ENCODE results near the gene C2orf76.

DNA sequence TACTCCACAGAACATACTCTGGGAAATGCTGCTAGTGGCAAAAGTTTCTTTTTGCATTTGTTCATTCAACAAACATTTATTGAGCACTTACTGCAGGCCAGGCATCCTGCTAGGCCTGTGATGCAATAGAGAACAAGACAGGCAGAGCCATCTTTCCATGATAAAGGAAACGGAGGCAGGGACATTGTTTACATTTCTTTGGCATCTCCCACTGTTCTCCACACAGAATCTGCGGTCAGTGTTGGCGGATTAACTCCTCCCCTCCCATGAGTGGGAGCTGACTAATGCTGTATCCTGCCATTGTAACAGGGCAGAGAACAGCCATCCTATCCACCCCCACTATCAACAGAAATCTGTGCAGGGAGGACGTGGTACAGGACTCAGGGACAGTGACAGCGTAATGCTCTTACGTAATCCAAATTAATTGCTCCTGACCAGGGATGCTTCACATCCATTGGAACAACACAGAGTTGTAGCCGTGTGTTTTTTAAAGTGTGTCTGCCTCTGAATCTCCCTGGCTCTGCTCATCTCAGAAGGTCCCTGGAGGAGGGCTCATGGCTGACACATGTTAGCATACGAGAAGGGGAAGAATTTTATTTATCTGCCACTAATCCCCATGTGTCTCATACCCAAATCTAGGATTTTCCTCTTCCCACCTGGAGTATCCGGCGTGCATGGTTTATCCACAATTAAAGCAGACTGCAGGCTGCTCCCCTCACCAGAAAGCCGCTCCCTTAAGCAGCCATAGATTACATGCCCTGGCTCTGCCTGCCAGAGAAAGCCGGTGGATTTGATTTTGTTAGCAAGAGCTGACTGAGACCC lies 110.7 kb downstream of the C2orf76 start:
- TF ChIP-seq, protein P1, sequence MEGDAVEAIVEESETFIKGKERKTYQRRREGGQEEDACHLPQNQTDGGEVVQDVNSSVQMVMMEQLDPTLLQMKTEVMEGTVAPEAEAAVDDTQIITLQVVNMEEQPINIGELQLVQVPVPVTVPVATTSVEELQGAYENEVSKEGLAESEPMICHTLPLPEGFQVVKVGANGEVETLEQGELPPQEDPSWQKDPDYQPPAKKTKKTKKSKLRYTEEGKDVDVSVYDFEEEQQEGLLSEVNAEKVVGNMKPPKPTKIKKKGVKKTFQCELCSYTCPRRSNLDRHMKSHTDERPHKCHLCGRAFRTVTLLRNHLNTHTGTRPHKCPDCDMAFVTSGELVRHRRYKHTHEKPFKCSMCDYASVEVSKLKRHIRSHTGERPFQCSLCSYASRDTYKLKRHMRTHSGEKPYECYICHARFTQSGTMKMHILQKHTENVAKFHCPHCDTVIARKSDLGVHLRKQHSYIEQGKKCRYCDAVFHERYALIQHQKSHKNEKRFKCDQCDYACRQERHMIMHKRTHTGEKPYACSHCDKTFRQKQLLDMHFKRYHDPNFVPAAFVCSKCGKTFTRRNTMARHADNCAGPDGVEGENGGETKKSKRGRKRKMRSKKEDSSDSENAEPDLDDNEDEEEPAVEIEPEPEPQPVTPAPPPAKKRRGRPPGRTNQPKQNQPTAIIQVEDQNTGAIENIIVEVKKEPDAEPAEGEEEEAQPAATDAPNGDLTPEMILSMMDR (IDR thresholded peaks at IDR 0.05), result no peak
- TF ChIP-seq RAD21 (IDR thresholded peaks at IDR 0.05; ENCODE audit: low read length) (no peak), EP300 (IDR thresholded peaks at IDR 0.05; ENCODE audit: borderline replicate concordance in 1 of 2, low read depth in 1 of 2, low read length in 1 of 2) (peak in 1 of 2 experiments; percentile 66; a peak in 1 of 4 replicates)
